HG02943 (cell line): ENCODE results near the gene NAIF1.
"Not testable (repeated sequence)": the region's sequence is repeated elsewhere in the genome, so short reads cannot be mapped to it uniquely, and the experiment has no call there.

Experiments
- ATAC-seq: cut with Tn5 transposase; IDR thresholded peaks from one replicate; pipeline ENCODE4 v1.9.1; 2021; ENCODE audit warnings: mild to moderate bottlenecking, low read depth, moderate library complexity; ENCODE audit not compliant: unreplicated experiment

The NAIF1 gene

GRCh38 chr9:128062846-128063831 is 4.0 kb downstream of the NAIF1 start:
- ATAC-seq, result no peak

GRCh38 chr9:128062279-128062678 is 4.8 kb downstream of the NAIF1 start:
- no peak for ATAC-seq

DNA sequence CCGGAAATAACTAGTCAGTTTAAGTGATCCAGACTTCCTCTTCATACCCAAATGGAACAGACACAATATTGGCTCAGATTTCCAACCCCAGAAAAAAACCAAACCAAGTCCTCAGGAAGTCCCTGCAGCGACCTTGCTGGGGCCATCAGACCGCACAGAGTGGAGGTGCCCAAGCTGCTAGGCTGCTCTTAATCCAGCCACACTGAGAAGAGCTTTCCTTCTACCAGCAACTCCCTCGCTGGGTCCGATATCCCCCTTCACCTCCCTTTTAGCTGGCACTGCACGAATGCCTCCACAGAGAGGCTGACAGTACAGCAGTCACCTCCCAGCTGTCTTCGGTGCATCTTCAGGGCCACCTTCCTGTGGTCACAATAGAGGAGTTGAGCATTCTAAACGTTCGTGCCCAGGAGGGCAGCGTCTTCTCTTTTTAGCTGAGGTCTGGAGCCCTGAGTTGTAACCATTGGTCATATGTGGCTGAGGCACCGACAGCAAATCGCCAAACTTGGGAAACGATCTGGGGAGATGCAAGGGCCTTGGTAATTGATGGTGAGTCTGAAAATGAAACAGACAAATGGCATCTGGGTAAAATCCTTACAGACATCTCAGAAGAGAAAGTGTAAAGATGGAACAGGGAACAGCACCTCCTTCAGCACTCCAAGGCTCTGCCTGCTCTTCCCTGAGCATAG is 5.7 kb downstream of the NAIF1 start:
- no peak for ATAC-seq

DNA sequence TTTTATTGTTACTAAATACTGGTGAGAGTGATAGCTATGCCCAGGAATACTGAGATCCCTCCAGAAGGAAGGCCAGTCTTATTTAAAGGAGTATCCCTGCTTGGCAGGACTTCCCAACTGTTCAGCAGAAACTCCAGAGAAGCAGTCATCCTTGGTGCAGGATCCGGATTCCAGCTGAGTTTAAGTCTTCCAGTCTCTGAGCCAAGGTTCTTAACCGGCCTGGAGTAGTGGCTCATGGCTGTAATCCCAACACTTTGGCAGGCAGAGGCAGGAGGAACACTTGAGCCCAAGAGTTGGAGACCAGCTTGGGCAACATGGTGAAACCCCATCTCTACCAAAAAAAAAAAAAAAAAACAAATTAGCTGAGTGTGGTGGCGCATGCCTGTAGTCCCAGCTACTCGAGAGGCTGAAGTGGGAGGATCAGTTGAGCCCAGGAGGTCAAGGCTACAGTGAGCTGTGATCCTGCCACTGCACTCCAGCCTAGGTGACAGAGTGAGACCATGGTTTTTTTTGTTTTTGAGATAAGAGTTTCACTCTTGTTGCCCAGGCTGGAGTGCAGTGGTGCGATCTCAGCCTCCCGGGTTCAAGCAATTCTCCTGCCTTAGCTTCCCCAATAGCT is 7.6 kb downstream of the NAIF1 start:
- no peak for ATAC-seq

DNA sequence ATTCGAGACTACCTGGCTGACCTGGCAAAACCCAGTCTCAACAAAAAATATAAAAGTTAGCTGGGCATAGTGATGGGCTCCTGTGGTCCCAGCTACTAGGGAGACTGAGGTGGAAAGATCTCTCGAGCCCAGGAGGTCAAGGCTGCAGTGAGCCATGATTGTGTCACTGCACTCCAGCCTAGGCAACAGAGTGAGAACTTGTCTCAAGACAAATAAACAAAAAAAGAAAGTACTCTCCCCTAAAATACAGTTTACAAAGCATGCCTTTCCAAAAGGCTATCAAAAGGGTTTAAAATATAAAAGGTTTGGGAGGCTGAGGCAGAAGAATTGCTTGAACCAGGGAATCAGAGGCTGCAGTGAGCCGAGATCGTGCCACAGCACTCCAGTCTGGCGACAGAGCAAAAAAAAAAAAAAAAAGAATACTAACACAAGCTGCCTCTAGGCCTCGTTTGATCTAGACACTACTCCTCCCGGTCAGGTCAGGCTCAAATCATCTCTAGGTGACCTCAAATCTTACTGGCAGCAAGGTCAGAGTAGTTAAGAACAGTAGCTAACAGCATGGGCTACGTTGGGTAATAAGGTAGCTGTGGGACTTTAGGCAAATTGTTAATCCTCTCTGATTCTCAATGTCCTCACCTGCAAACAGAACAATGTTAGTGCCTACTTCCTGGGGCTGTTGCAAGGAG is 9.3 kb downstream of the NAIF1 start:
- ATAC-seq, result no peak

DNA sequence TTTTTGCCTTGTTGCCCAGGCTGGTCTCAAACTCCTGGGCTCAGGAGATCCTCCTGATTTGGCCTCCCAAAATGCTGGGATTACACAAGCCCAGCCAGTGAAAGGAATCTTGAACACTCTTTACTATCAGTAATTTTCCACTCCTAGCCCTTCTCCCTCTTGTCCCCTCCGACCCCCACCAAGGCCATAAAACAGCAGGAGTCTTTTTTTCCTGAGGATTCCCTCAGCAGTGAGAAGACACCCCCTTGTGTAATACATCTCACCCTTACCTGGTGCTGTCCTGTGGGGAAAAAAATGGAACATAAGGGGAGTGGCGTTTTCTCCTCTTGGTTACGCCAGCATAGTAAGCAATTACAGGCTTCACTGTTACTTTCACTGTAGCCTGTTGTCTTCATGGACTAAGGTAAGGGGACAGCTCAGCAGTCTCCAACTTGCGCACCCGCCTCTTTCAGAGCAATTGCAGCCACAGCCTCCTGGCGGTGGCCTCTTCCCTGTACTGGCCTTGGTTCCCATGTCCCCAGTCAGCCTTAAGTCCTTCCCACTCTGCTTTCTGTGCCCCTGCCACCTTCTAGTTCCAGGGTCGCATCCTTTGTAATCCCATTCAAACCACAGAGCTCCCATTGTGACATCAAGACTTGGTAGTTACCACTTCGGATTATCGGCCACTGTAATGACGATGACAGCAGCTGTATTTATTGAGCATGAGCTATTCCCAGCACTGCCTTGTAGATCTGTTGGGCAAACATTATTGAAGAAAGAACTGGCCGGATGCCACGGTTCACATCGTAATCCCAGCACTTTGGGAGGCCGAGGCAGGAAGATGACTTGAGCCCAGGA is 10.0 kb downstream of the NAIF1 start:
- ATAC-seq, result no peak

DNA sequence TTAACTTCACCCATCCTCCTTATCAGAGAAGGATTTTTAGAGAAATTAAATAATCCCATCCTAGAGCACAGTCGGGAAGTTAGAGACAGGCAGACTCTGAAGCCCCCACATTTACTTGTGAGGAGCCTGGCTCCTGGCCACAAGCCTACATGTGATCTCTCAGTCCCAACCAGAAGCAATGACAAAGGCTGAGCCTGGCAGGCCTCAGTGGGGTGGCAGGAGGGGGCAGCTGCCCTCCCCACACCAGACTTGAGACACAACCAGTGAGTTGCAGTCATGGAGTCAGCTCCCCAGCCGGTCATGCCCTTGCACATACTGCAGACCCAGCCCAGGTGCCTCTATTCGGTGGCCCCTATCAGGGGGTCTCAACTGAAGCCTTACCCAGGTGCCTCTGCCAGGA is 11.0 kb downstream of the NAIF1 start:
- no peak for ATAC-seq

GRCh38 chr9:128055344-128056040 is 11.6 kb downstream of the NAIF1 start:
- no peak for ATAC-seq

DNA sequence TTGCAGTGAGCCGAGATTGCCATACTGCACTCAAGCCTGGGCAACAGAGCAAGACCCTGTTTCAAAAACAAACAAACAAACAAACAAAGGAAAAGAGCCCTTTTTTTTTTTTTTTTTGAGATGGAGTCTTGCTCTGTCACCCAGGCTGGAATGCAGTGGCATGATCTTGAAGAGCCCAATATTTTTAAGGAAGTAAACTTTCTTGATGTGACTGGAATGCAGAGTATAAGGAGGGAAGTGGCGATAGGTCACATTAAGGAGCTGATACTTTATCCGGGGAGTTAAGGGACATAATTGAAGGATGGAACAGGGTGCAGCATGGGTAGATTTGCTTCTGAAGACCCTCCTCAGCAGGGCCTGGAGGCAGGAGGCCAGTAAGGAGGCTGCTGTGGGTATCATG is 13.0 kb downstream of the NAIF1 start:
- ATAC-seq, result no peak

DNA sequence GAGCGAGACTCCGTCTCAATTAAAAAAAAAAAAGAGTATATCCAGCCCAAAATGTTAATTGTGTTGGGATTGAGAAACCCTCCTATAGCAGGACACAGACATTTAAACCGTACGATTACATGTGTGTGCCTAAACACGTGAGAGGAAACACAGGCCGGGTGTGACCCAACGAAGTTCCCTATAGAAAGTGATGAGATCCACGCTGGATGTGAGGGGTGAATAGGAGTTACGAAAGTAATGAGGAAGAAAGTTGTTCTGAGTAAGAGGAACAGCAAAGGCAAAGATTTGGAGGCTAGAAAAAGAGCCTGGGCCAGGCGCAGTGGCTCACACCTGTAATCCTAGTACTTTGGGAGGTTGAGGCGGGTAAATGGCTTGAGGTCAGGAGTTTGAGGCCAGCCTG is 13.6 kb downstream of the NAIF1 start:
- ATAC-seq, result no peak

DNA sequence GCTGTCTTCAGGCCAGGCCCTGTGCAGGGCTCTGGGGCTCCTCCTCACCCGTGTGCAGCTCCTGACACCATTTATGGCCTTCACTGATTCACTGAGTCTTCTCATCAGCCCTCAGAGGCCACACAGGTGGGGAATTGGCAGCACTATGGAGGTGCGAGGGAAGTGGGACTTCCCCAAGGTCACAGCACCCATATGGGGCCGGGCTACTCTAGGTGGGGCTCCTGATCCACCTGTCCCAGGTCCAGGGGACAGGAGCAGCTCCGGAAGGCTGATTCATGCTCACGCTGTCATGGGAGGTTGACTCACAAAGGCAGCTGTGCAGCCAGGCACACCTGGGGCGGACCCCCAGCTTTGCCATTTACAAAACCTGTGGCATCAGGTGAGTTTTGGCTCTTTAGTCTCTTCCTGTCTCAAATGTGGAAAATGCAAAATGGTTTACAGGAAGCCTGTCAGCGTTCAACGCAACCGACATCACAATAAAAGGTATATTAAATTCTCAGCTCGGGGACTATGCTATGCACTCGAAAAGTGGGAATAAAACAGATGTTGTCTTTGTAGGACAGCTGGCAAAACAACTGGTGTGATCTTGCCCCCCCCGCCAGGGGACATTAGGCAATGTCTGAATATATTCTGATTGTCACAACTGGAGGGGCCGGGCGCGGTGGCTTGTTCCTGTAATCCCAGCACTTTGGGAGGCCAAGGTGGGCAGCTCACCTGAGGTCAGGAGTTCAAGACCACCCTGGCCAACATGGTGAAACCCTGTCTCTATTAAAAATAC is 15.0 kb downstream of the NAIF1 start:
- ATAC-seq, result no peak

- ATAC-seq, result no peak
Observed at GRCh38 chr9:128049843-128050242, 17.3 kb downstream of the NAIF1 start.

DNA sequence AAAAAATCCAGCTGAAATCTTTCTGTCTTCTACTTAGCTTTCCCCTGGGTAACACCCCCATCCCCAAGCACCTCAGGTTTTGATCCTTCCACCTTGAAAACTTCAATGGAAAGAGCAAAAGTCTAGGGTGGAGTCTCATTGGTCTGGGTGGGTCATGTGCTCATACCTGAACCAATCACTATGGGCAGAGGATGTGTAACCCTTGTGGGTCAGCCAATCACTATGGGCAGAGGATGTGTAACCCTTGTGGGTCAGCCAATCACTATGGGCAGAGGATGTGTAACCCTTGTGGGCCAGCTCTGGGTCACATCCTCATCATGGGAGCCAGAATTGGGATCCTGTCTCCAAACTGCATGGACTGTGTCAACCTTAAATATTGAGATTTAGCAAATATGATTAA is 18.5 kb downstream of the NAIF1 start:
- ATAC-seq, result no peak

- ATAC-seq, result no peak
Observed at GRCh38 chr9:128047231-128047630, 19.9 kb downstream of the NAIF1 start.

DNA sequence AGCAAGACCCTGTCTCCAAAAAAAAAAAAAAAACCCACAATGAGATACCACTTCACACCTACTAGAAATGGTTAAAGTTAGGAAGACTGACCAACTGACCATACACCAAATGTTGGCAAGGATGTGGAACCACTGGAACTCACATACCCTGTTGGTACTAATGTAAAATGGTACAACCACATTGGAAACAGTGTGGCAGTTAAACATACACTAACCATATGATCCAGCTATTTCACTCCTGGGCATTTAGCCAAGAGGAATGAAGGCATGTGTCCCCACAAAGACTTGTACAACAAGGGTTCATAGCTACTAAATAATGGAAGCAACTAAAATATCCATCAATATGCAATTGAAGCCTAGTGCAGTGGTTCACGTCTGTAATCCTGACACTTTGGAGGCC is 21.3 kb downstream of the NAIF1 start:
- ATAC-seq, result no peak

- not testable (repeated sequence) for ATAC-seq
Observed at GRCh38 chr9:128045409-128045808, 21.7 kb downstream of the NAIF1 start.

DNA sequence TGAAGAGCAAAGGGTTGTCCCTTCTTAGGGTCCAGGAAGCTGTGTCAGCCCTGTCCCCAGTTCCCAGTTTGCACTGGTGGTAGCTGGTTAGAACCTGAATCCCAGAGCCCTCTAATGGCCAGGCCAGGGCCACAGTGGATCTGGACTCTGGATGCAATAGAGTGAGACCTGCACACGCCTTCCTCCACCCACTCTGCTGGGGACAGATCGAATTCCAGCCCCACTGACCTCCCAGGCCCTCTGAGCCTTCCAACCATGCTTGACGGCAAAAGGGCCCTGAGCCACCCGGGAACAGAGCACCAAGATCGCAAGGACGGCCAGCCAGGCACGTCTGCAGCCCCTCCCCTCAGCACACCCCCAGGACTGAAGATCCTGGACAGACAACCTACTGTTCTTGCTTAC is 23.7 kb downstream of the NAIF1 start:
- no peak for ATAC-seq

- ATAC-seq, result no peak
Observed at GRCh38 chr9:128042043-128042442, 25.1 kb downstream of the NAIF1 start.

GRCh38 chr9:128040783-128041182 is 26.3 kb downstream of the NAIF1 start:
- ATAC-seq, result not testable (repeated sequence)
